Measurements from ENCODE around the gene OSBPL10. TPM values are rescaled to one million over a fixed set of nuclear protein-coding genes. Genes with fewer than 3 reads are reported as not detected.

Gene OSBPL10
- total and polyA plus RNA-seq, 2 of the 8 experiments (the other 6 are each of a cell fraction or from before 2014, with no cell fraction given), result 26.2 to 86.7 TPM

DNA sequence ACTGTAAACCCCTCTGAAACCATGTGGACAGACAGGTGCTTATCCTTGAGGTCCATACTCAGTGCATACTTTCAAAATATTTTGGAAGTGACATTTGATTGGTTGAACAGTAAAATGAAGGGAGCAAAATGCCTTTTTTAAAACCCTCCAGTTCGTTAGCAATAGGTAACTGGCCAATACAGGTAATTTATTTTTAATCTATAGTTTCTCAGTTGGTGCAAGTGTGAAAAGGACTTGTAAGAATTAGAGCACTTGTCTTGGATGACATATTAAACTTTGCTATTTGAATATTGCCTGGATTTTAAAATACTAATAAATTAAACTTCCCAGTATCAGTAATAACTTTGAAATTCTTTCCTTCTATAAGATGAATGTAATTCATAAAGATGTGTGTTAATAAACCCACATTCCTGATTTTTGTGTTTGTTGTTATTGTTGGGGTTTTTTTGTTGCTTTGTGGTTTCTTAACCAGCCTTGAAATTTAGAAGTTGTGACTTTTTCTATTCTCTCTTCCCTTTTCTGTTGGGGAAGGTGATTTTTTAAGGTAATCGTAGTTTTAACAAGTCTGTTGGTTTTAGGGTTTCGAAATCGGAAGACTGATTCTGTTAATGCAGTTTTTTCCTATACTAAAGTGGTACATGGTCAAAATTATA, 358.3 kb downstream of the OSBPL10 start (continued):
- TF ChIP-seq, protein P1, sequence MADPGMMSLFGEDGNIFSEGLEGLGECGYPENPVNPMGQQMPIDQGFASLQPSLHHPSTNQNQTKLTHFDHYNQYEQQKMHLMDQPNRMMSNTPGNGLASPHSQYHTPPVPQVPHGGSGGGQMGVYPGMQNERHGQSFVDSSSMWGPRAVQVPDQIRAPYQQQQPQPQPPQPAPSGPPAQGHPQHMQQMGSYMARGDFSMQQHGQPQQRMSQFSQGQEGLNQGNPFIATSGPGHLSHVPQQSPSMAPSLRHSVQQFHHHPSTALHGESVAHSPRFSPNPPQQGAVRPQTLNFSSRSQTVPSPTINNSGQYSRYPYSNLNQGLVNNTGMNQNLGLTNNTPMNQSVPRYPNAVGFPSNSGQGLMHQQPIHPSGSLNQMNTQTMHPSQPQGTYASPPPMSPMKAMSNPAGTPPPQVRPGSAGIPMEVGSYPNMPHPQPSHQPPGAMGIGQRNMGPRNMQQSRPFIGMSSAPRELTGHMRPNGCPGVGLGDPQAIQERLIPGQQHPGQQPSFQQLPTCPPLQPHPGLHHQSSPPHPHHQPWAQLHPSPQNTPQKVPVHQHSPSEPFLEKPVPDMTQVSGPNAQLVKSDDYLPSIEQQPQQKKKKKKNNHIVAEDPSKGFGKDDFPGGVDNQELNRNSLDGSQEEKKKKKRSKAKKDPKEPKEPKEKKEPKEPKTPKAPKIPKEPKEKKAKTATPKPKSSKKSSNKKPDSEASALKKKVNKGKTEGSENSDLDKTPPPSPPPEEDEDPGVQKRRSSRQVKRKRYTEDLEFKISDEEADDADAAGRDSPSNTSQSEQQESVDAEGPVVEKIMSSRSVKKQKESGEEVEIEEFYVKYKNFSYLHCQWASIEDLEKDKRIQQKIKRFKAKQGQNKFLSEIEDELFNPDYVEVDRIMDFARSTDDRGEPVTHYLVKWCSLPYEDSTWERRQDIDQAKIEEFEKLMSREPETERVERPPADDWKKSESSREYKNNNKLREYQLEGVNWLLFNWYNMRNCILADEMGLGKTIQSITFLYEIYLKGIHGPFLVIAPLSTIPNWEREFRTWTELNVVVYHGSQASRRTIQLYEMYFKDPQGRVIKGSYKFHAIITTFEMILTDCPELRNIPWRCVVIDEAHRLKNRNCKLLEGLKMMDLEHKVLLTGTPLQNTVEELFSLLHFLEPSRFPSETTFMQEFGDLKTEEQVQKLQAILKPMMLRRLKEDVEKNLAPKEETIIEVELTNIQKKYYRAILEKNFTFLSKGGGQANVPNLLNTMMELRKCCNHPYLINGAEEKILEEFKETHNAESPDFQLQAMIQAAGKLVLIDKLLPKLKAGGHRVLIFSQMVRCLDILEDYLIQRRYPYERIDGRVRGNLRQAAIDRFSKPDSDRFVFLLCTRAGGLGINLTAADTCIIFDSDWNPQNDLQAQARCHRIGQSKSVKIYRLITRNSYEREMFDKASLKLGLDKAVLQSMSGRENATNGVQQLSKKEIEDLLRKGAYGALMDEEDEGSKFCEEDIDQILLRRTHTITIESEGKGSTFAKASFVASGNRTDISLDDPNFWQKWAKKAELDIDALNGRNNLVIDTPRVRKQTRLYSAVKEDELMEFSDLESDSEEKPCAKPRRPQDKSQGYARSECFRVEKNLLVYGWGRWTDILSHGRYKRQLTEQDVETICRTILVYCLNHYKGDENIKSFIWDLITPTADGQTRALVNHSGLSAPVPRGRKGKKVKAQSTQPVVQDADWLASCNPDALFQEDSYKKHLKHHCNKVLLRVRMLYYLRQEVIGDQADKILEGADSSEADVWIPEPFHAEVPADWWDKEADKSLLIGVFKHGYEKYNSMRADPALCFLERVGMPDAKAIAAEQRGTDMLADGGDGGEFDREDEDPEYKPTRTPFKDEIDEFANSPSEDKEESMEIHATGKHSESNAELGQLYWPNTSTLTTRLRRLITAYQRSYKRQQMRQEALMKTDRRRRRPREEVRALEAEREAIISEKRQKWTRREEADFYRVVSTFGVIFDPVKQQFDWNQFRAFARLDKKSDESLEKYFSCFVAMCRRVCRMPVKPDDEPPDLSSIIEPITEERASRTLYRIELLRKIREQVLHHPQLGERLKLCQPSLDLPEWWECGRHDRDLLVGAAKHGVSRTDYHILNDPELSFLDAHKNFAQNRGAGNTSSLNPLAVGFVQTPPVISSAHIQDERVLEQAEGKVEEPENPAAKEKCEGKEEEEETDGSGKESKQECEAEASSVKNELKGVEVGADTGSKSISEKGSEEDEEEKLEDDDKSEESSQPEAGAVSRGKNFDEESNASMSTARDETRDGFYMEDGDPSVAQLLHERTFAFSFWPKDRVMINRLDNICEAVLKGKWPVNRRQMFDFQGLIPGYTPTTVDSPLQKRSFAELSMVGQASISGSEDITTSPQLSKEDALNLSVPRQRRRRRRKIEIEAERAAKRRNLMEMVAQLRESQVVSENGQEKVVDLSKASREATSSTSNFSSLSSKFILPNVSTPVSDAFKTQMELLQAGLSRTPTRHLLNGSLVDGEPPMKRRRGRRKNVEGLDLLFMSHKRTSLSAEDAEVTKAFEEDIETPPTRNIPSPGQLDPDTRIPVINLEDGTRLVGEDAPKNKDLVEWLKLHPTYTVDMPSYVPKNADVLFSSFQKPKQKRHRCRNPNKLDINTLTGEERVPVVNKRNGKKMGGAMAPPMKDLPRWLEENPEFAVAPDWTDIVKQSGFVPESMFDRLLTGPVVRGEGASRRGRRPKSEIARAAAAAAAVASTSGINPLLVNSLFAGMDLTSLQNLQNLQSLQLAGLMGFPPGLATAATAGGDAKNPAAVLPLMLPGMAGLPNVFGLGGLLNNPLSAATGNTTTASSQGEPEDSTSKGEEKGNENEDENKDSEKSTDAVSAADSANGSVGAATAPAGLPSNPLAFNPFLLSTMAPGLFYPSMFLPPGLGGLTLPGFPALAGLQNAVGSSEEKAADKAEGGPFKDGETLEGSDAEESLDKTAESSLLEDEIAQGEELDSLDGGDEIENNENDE (IDR thresholded peaks at IDR 0.05; ENCODE audit: insufficient replicate concordance, low read length), result no peak
- TF ChIP-seq CBX5 (IDR thresholded peaks at IDR 0.05; ENCODE audit: low read depth, low read length), result no peak
